SK-N-SH (cell line): ENCODE results near the gene TAF1L. TPM values are rescaled to one million over a fixed set of nuclear protein-coding genes. Genes with fewer than 3 reads are reported as not detected.

Experiments used
- CTCF ChIA-PET: fragments of 300-600, 350-600 bp; formaldehyde crosslinking; extraction: SDS; loops from one replicate; lab custom pipeline; 2021; lab: Yijun Ruan, JAX
- POLR2A ChIA-PET: fragments of 350-600 bp; sonication (Branson Sonifier 250); formaldehyde crosslinking; extraction: SDS; loops from one replicate; lab custom pipeline; 2020; ENCODE audit warnings: antibody characterized with exemption, inconsistent platforms; lab: Yijun Ruan, JAX
- DNase-seq: peaks from one replicate; pipeline ENCODE4 v3.0.0; 2012
- H2AFZ ChIP-seq: fragments of 200-600 bp; sonication (generic); 2 replicates; pipeline ENCODE4 v1.8.1; 2016; ENCODE audit warnings: antibody characterized with exemption, mild to moderate bottlenecking, low read depth
- H3F3A ChIP-seq: fragments of 200-600 bp; sonication (generic); replicated peaks from 2 replicates; pipeline ENCODE3; 2016; ENCODE audit warnings: antibody characterized with exemption, mild to moderate bottlenecking; ENCODE audit not compliant: insufficient read depth
- H3K27ac ChIP-seq, 2 experiments: fragments of 200-500 bp in 1 of 2; fragments of 200-600 bp in 1 of 2; sonication (Bioruptor generic) in 1 of 2; sonication (generic), shearing (Covaris generic) in 1 of 2; 2 replicates each; pipeline versions ENCODE4 v1.5.1 to v1.6.1; 2014 to 2016; ENCODE audit warnings: low read depth in 2 of 2, inconsistent platforms in 1 of 2, low read length in 1 of 2, mild to moderate bottlenecking in 1 of 2, mixed read lengths in 1 of 2
- H3K27me3 ChIP-seq: fragments of 200-600 bp; sonication (generic), shearing (Covaris generic); 2 replicates; pipeline ENCODE4 v1.6.1; 2016; ENCODE audit warnings: mixed run types; ENCODE audit not compliant: insufficient read depth
- H3K36me3 ChIP-seq, 2 experiments: fragments of 200-500 bp in 1 of 2; fragments of 200-600 bp in 1 of 2; sonication (Bioruptor generic) in 1 of 2; sonication (generic) in 1 of 2; replicated peaks in 1 of 2; 2 replicates each; pipeline versions ENCODE3 to v1.5.1; 2014 to 2016; ENCODE audit warnings: low read length in 1 of 2, mild to moderate bottlenecking in 1 of 2; ENCODE audit not compliant: insufficient read depth in 2 of 2, control insufficient read depth in 1 of 2
- H3K4me1 ChIP-seq, 2 experiments: fragments of 200-500 bp in 1 of 2; fragments of 200-600 bp in 1 of 2; sonication (Bioruptor generic) in 1 of 2; sonication (generic), shearing (Covaris generic) in 1 of 2; 2 replicates each; pipeline versions ENCODE4 v1.5.1 to v1.6.1; 2014 to 2016; ENCODE audit warnings: low read depth in 1 of 2, low read length in 1 of 2, mixed run types in 1 of 2; ENCODE audit not compliant: insufficient read depth in 2 of 2, control insufficient read depth in 1 of 2
- H3K4me2 ChIP-seq: fragments of 200-600 bp; sonication (generic), shearing (Covaris generic); 2 replicates; pipeline ENCODE4 v1.6.1; 2017; ENCODE audit warnings: mixed run types
- H3K4me3 ChIP-seq, 2 experiments: fragments of 200-500 bp in 1 of 2; fragments of 200-600 bp in 1 of 2; sonication (Bioruptor generic) in 1 of 2; sonication (generic), shearing (Covaris generic) in 1 of 2; 2 replicates each; pipeline versions ENCODE4 v1.5.1 to v1.8.1; 2014 to 2016; ENCODE audit warnings: low read depth in 2 of 2, inconsistent platforms in 1 of 2, low read length in 1 of 2, mild to moderate bottlenecking in 1 of 2, mixed read lengths in 1 of 2, moderate library complexity in 1 of 2
- H3K79me2 ChIP-seq: fragments of 200-600 bp; sonication (generic); 2 replicates; pipeline ENCODE4 v1.8.1; 2017; ENCODE audit warnings: mild to moderate bottlenecking; ENCODE audit not compliant: insufficient read depth
- H3K9ac ChIP-seq: fragments of 200-600 bp; sonication (generic); 2 replicates; pipeline ENCODE4 v1.6.1; 2017; ENCODE audit warnings: mixed run types
- H3K9me2 ChIP-seq: fragments of 200-600 bp; sonication (generic); 2 replicates; pipeline ENCODE4 v1.6.1; 2017; ENCODE audit warnings: mixed run types
- H3K9me3 ChIP-seq: fragments of 200-600 bp; sonication (generic); 2 replicates; pipeline ENCODE4 v1.6.1; 2017; ENCODE audit warnings: mixed run types, mild to moderate bottlenecking, moderate library complexity
- H4K20me1 ChIP-seq: fragments of 200-600 bp; sonication (generic); 2 replicates; pipeline ENCODE4 v1.6.1; 2017; ENCODE audit warnings: mild to moderate bottlenecking, mixed run types; ENCODE audit not compliant: insufficient read depth
- CHD2 ChIP-seq: fragments of 150-350 bp; IDR thresholded peaks from 2 replicates; pipeline ENCODE4 v1.6.1; 2018; ENCODE audit warnings: low read length; ENCODE audit not compliant: partially characterized antibody
- ELF1 ChIP-seq: IDR thresholded peaks from 2 replicates; pipeline ENCODE4 v1.4.0; 2012
- EZH2phosphoT487 ChIP-seq: fragments of 200-600 bp; sonication (generic); IDR thresholded peaks from 2 replicates; pipeline ENCODE4 v1.6.1; 2017; ENCODE audit warnings: low read depth, mixed run types, mild to moderate bottlenecking, antibody characterized with exemption, moderate library complexity, borderline replicate concordance
- FOSL2 ChIP-seq: IDR thresholded peaks from 2 replicates; pipeline ENCODE4 v1.4.0; 2012; ENCODE audit warnings: low read depth, mild to moderate bottlenecking, moderate library complexity, borderline replicate concordance
- FOXJ3 ChIP-seq: sonication (generic); formaldehyde crosslinking; IDR thresholded peaks from 2 replicates; pipeline ENCODE4 v1.5.1; 2020; ENCODE audit warnings: mild to moderate bottlenecking, missing genetic modification reagents
- MAX ChIP-seq: IDR thresholded peaks from 2 replicates; pipeline ENCODE4 v1.4.0; 2012; ENCODE audit warnings: low read depth
- NRF1 ChIP-seq: IDR thresholded peaks from 2 replicates; pipeline ENCODE4 v1.6.1; 2012; ENCODE audit warnings: low read depth, mild to moderate bottlenecking, low read length
- RCOR1 ChIP-seq: fragments of 150-350 bp; IDR thresholded peaks from 2 replicates; pipeline ENCODE4 v1.6.1; 2017; ENCODE audit warnings: antibody characterized with exemption, low read length
- REST ChIP-seq: IDR thresholded peaks from 2 replicates; pipeline ENCODE4 v1.6.1; 2012; ENCODE audit warnings: mild to moderate bottlenecking, low read depth, low read length, moderate library complexity
- RFX5 ChIP-seq: IDR thresholded peaks from 2 replicates; pipeline ENCODE4 v1.6.1; 2012; ENCODE audit warnings: mild to moderate bottlenecking, improper control_type of control experiment, low read length
- RXRA ChIP-seq: IDR thresholded peaks from 2 replicates; pipeline ENCODE4 v1.4.0; 2012; ENCODE audit warnings: low read depth, mild to moderate bottlenecking, borderline replicate concordance
- SIN3A ChIP-seq: IDR thresholded peaks from 2 replicates; pipeline ENCODE4 v1.6.1; 2012; ENCODE audit warnings: low read depth, mild to moderate bottlenecking, low read length, moderate library complexity, borderline replicate concordance
- SMC3 ChIP-seq: IDR thresholded peaks from 2 replicates; pipeline ENCODE4 v1.6.1; 2012; ENCODE audit warnings: low read depth, low read length, improper control_type of control experiment
- TAF1 ChIP-seq: IDR thresholded peaks from 2 replicates; pipeline ENCODE4 v1.6.1; 2012; ENCODE audit warnings: low read depth, mild to moderate bottlenecking, low read length, moderate library complexity, borderline replicate concordance
- USF1 ChIP-seq: IDR thresholded peaks from 2 replicates; pipeline ENCODE4 v1.4.0; 2012; ENCODE audit warnings: low read depth, borderline replicate concordance
- WGBS: methylation state at CpG from one replicate; pipeline ENCODE4 v1.1.6; 2017; ENCODE audit warnings: low lambda C conversion rate; 5-methylcytosine and 5-hydroxymethylcytosine counted together
- polyA plus RNA-seq, 3 experiments: library from polyadenylated mRNA; depleted of rRNA; stranded (reverse); fragments of >200 nt; gene quantifications; 2 replicates each; pipeline ENCODE4 v1.2.3, GENCODE V29; 2012
- TF ChIP-seq, protein P1 (sequence below): IDR thresholded peaks from 2 replicates; pipeline ENCODE4; 2012
- TF ChIP-seq, protein P2 (sequence below): IDR thresholded peaks from 2 replicates; pipeline ENCODE4 v1.4.0; 2012; ENCODE audit warnings: low read depth, borderline replicate concordance

Gene TAF1L
- polyA plus RNA-seq, 1 of the 3 experiments (the other 2 are of a cell fraction), result not detected

DNA sequence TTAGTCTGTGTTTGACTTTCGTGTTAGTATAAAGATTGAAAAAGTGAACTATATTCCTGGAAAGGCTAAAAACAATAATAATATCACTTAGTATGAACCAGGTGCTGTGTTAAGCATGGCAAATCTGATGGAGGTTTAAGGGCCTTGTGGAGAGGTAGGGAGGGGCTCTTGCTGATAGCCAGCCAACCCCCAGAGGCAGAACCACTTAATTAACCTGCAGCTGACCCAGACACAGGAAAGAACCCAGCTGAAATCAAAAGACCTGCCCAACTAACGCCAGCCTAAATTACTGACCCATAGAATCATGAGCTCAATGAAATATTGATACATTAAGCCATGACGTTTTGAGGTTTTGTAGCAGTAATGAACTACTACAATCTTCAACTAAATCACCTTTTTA is 28.3 kb upstream of the TAF1L start:
- CTCF ChIA-PET, result interaction anchor here (1.3 kb wide), 1 partner anchor 304 kb away, joined by 4 read pairs; no protein-coding TSS in a partner anchor
- DNase-seq, result no peak
- Histone ChIP-seq H3K4me3 (no peak overlapping the region), H3K27me3 (no peaks in the 10 kb centered on the region), H3K4me1 (peaks cover 0 to 3% of the 10 kb centered on the region in 2 experiments; a peak in 1 of 4 replicates), H3K79me2 (no peaks in the 10 kb centered on the region), H4K20me1 (no peaks in the 10 kb centered on the region), H3F3A (no peaks in the 10 kb centered on the region)
- TF ChIP-seq NRF1 (no peak), MAX (no peak), EZH2phosphoT487 (no peak), TAF1 (no peak), RFX5 (no peak), SIN3A (no peak), FOSL2 (no peak)
- TF ChIP-seq, protein P1, sequence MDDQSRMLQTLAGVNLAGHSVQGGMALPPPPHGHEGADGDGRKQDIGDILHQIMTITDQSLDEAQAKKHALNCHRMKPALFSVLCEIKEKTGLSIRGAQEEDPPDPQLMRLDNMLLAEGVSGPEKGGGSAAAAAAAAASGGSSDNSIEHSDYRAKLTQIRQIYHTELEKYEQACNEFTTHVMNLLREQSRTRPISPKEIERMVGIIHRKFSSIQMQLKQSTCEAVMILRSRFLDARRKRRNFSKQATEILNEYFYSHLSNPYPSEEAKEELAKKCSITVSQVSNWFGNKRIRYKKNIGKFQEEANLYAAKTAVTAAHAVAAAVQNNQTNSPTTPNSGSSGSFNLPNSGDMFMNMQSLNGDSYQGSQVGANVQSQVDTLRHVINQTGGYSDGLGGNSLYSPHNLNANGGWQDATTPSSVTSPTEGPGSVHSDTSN, result no peak
- TF ChIP-seq, protein P2, sequence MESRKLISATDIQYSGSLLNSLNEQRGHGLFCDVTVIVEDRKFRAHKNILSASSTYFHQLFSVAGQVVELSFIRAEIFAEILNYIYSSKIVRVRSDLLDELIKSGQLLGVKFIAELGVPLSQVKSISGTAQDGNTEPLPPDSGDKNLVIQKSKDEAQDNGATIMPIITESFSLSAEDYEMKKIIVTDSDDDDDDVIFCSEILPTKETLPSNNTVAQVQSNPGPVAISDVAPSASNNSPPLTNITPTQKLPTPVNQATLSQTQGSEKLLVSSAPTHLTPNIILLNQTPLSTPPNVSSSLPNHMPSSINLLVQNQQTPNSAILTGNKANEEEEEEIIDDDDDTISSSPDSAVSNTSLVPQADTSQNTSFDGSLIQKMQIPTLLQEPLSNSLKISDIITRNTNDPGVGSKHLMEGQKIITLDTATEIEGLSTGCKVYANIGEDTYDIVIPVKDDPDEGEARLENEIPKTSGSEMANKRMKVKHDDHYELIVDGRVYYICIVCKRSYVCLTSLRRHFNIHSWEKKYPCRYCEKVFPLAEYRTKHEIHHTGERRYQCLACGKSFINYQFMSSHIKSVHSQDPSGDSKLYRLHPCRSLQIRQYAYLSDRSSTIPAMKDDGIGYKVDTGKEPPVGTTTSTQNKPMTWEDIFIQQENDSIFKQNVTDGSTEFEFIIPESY, result no peak
- TF ChIP-seq, all 33 proteins: peak for 0
- H3K9ac ChIP-seq, result no peak overlapping the region
- H3K9me3 ChIP-seq, result no peaks in the 10 kb centered on the region
- no peak overlapping the region for H3K4me2 ChIP-seq
- POLR2A ChIA-PET, result no interaction called here
- no peaks in the 10 kb centered on the region for H3K36me3 ChIP-seq
- no peak overlapping the region for H2AFZ ChIP-seq
- 10% methylated on average over 3 of the region's 3 CpGs for WGBS
- no peaks in the 10 kb centered on the region for H3K9me2 ChIP-seq
- H3K27ac ChIP-seq, result no peak overlapping the region

DNA sequence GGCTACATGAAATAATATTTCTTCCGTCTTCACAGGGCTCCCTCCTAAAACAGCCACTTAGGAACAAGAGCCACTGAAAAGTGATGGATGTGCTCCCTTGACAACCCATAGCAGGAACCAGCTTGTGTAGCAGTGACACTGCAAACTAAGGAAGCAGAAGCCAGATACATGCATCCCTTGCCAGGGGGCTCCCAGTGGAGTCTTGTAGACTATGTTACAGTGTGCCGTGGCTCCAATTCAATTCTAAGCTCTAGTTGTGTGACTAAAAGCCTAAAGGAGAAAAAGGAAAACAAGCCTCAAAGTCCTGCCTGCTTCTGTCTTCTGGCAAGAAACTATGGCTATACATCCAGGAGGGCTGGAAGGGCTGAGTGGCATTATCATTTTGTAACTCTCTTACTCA is 12.2 kb upstream of the TAF1L start:
- CTCF ChIA-PET, result no interaction called here
- Histone ChIP-seq H2AFZ (no peak overlapping the region), H3K36me3 (no peaks in the 10 kb centered on the region), H4K20me1 (no peaks in the 10 kb centered on the region), H3K27ac (no peak overlapping the region), H3K4me2 (no peak overlapping the region), H3K9me3 (no peaks in the 10 kb centered on the region), H3F3A (no peaks in the 10 kb centered on the region), H3K9me2 (no peaks in the 10 kb centered on the region), H3K4me3 (no peak overlapping the region), H3K9ac (no peak overlapping the region), H3K4me1 (no peaks in the 10 kb centered on the region), H3K27me3 (no peaks in the 10 kb centered on the region), H3K79me2 (no peaks in the 10 kb centered on the region)
- POLR2A ChIA-PET, result no interaction called here
- WGBS, result 14% methylated on average over 2 of the region's 2 CpGs
- no peak for DNase-seq
- TF ChIP-seq RXRA, result no peak
- TF ChIP-seq, protein P2, result no peak
- no peak for TF ChIP-seq FOSL2
- no peak for TF ChIP-seq USF1
- no peak for TF ChIP-seq MAX
- TF ChIP-seq RFX5, result no peak
- TF ChIP-seq CHD2, result no peak
- no peak for TF ChIP-seq FOXJ3 (CRISPR knock-in tag)
- TF ChIP-seq REST, result no peak
- TF ChIP-seq ELF1, result no peak
- no peak for TF ChIP-seq RCOR1
- no peak for TF ChIP-seq SMC3
